Stomach (tissue), 9 donors: ENCODE data around the gene EXOSC7. TPM values are rescaled to one million over a fixed set of nuclear protein-coding genes. Genes with fewer than 3 reads are reported as not detected.
A peak's percentile ranks its signal among the peaks of the same experiment; 100 is the strongest.
"Not testable (repeated sequence)": the region's sequence is repeated elsewhere in the genome, so short reads cannot be mapped to it uniquely, and the experiment has no call there.

Source experiments
- DNase-seq, 2 donors: peaks; one replicate each; pipeline versions ENCODE4 v3.0.0 to v3.0.0-alpha.2; 2013 to 2019
- H3K27ac ChIP-seq, 5 donors: fragments of 200-600 bp in 4 of 5; sonication (generic) in 4 of 5; one replicate each; pipeline ENCODE4 v1.5.1; 2013 to 2019; ENCODE audit warnings: mild to moderate bottlenecking in 1 of 5, moderate library complexity in 1 of 5
- H3K27me3 ChIP-seq, 3 donors: fragments of 200-600 bp; sonication (generic); one replicate each; pipeline ENCODE4 v1.5.1; 2017 to 2019; ENCODE audit warnings: mixed run types in 1 of 3
- H3K36me3 ChIP-seq, 4 donors: fragments of 200-600 bp; sonication (generic); 1 replicate in 3 of 4; 2 replicates in 1 of 4; pipeline ENCODE4 v1.5.1; 2016 to 2019
- H3K4me1 ChIP-seq, 4 donors: fragments of 200-600 bp; sonication (generic); one replicate each; pipeline ENCODE4 v1.5.1; 2016 to 2019
- H3K4me3 ChIP-seq, 4 donors: fragments of 200-600 bp; sonication (generic) in 3 of 4; one replicate each; pipeline ENCODE4 v1.5.1; 2016 to 2019; ENCODE audit warnings: mild to moderate bottlenecking in 1 of 4
- H3K9me3 ChIP-seq, 4 donors: fragments of 200-600 bp; sonication (generic); one replicate each; pipeline ENCODE4 v1.5.1; 2016 to 2019
- CTCF ChIP-seq, 7 experiments: fragments of 450-650 bp in 4 of 7; fragments of 200-600 bp in 3 of 7; sonication (generic) in 3 of 7; IDR thresholded peaks; one replicate each; pipeline ENCODE4 v1.5.1; 2016 to 2019; ENCODE audit warnings: antibody characterized with exemption in 7 of 7, control low read depth in 2 of 7, mild to moderate bottlenecking in 1 of 7
- EP300 ChIP-seq: sonication (generic); formaldehyde crosslinking; IDR thresholded peaks from one replicate; pipeline ENCODE4 v1.6.1; 2017; ENCODE audit warnings: antibody characterized with exemption
- POLR2A ChIP-seq, 4 donors: fragments of 450-650 bp; IDR thresholded peaks; one replicate each; pipeline ENCODE4 v1.6.1; 2016; ENCODE audit warnings: antibody characterized with exemption in 4 of 4, control low read depth in 2 of 4, mild to moderate bottlenecking in 1 of 4, moderate library complexity in 1 of 4
- POLR2AphosphoS5 ChIP-seq, 3 donors: sonication (generic); formaldehyde crosslinking; IDR thresholded peaks; one replicate each; pipeline ENCODE4 v1.6.1; 2016; ENCODE audit warnings: antibody characterized with exemption in 3 of 3
- WGBS, 5 donors: extraction: QIAGEN DNeasy Blood & Tissue Kit in 3 of 5; methylation state at CpG; one replicate each; pipeline versions ENCODE4 v1.1.5 to v1.1.7; 2013 to 2018; 5-methylcytosine and 5-hydroxymethylcytosine counted together
- intact Hi-C: fragments of 100-400 bp; cut with DNase I; formaldehyde crosslinking; loops from one replicate; pipeline ENCODE4 v1.15.1; 2023; ENCODE audit warnings: low total_unique reads
- polyA plus RNA-seq, 3 donors: library from polyadenylated mRNA; stranded (reverse); fragments of 200-250 nt; gene quantifications; one replicate each; pipeline ENCODE4 v1.2.3, GENCODE V29; 2013
- total RNA-seq, 5 donors: library from RNA; depleted of rRNA; stranded (reverse); fragments of >200 nt; gene quantifications; one replicate each; pipeline versions ENCODE4 v1.1.0 to v1.2.3, GENCODE V29; 2014 to 2016
- donor health status: healthy with polysubstance abuse.
- donor health status: Bipolar disorder and iron deficiency.
- donor health status: healthy.

EXOSC7 gene
- total and polyA plus RNA-seq, 8 donors: 29.5 to 57.4 (median 42.6) TPM

GRCh38 chr3:44981751-44982150, 5.7 kb downstream of the EXOSC7 start:
- peaks cover 0 to 10% (median 4%) of the 10 kb centered on the region in 4 donors for H3K36me3 ChIP-seq
- H3K27ac ChIP-seq: peak overlapping the region in 1 of 5 donors; percentile 60
- H3K4me1 ChIP-seq: peaks cover 15 to 80% (median 57%) of the 10 kb centered on the region in 4 donors
- intact Hi-C loops: no loop called here
- no peaks in the 10 kb centered on the region for H3K9me3 ChIP-seq
- H3K4me3 ChIP-seq: no peak overlapping the region
- H3K27me3 ChIP-seq: no peaks in the 10 kb centered on the region
- DNase-seq: no peak
- 83 to 89% (median 84%) methylated on average over 4 of the region's 4 CpGs for WGBS, 5 donors
- TF ChIP-seq POLR2AphosphoS5 (IDR thresholded peaks at IDR 0.05): no peak
- TF ChIP-seq CTCF (IDR thresholded peaks at IDR 0.05): no peak
- no peak for TF ChIP-seq POLR2A (IDR thresholded peaks at IDR 0.05)
- TF ChIP-seq EP300: no peak

GRCh38 chr3:44982817-44983216, 6.8 kb downstream of the EXOSC7 start:
- no peak overlapping the region for H3K4me3 ChIP-seq

GRCh38 chr3:44983484-44983941, 7.5 kb downstream of the EXOSC7 start:
- Histone ChIP-seq H3K9me3 (no peaks in the 10 kb centered on the region), H3K27ac (peak overlapping the region; percentile 20 to 60 (median 48)), H3K4me3 (no peak overlapping the region), H3K36me3 (peaks cover 0 to 10% (median 4%) of the 10 kb centered on the region in 4 donors), H3K4me1 (peaks cover 9 to 77% (median 48%) of the 10 kb centered on the region in 4 donors), H3K27me3 (no peaks in the 10 kb centered on the region)
- 30 to 50% (median 35%) methylated on average over 1 of the region's 1 CpG for WGBS, 5 donors
- intact Hi-C loops: no loop called here
- TF ChIP-seq POLR2A (IDR thresholded peaks at IDR 0.05) (no peak), EP300 (no peak), CTCF (IDR thresholded peaks at IDR 0.05) (no peak), POLR2AphosphoS5 (IDR thresholded peaks at IDR 0.05) (no peak)
- DNase-seq: peak in 1 of 2 donors; percentile 44

More at GRCh38 chr3:44982817-44983216, 6.8 kb downstream of the EXOSC7 start:
- Histone ChIP-seq H3K36me3 (peaks cover 0 to 10% (median 4%) of the 10 kb centered on the region in 4 donors), H3K27me3 (no peaks in the 10 kb centered on the region), H3K27ac (peak overlapping the region; percentile 20 to 60 (median 48)), H3K9me3 (no peaks in the 10 kb centered on the region), H3K4me1 (peaks cover 9 to 78% (median 51%) of the 10 kb centered on the region in 4 donors)
- WGBS, 5 donors: 74 to 87% (median 81%) methylated on average over 3 of the region's 3 CpGs
- intact Hi-C loops: no loop called here
- DNase-seq: no peak
- TF ChIP-seq POLR2A (IDR thresholded peaks at IDR 0.05) (no peak), CTCF (IDR thresholded peaks at IDR 0.05) (no peak), EP300 (no peak), POLR2AphosphoS5 (IDR thresholded peaks at IDR 0.05) (no peak)

- Histone ChIP-seq H3K4me3 (no peak overlapping the region), H3K9me3 (no peaks in the 10 kb centered on the region), H3K27ac (peak overlapping the region in 2 of 5 donors; percentile 23 to 60)
Measured at GRCh38 chr3:44984335-44984734, 8.3 kb downstream of the EXOSC7 start.

GRCh38 chr3:44986330-44986729, 10.3 kb downstream of the EXOSC7 start:
- 91 to 98% (median 97%) methylated on average over 10 to 14 of the region's 14 CpGs for WGBS, 5 donors
- H3K27ac ChIP-seq, H3K4me3 ChIP-seq, intact Hi-C loops, DNase-seq, H3K9me3 ChIP-seq, H3K27me3 ChIP-seq: not testable (repeated sequence)
- peaks cover 3 to 33% (median 27%) of the 10 kb centered on the region in 4 donors for H3K36me3 ChIP-seq
- H3K4me1 ChIP-seq: peaks cover 18 to 66% (median 38%) of the 10 kb centered on the region in 4 donors

More at GRCh38 chr3:44984335-44984734, 8.3 kb downstream of the EXOSC7 start:
- intact Hi-C loops: no loop called here
- WGBS, 5 donors: 92 to 98% (median 95%) methylated on average over 2 of the region's 2 CpGs
- DNase-seq: no peak
- Histone ChIP-seq H3K4me1 (peaks cover 10 to 73% (median 42%) of the 10 kb centered on the region in 4 donors), H3K36me3 (peaks cover 0 to 13% (median 7%) of the 10 kb centered on the region in 4 donors), H3K27me3 (no peaks in the 10 kb centered on the region)
- TF ChIP-seq CTCF (IDR thresholded peaks at IDR 0.05): no peak
- TF ChIP-seq POLR2A (IDR thresholded peaks at IDR 0.05): no peak
- TF ChIP-seq EP300: no peak
- TF ChIP-seq POLR2AphosphoS5 (IDR thresholded peaks at IDR 0.05): no peak
